Globus pallidus (tissue), 1 donor: ENCODE data around the gene RBP4.
A peak's percentile ranks its signal among the peaks of the same experiment; 100 is the strongest.

ENCODE experiments used
- DNase-seq: peaks from one replicate; pipeline ENCODE4 v3.0.0-alpha.2; 2015; ENCODE audit warnings: low spot score

RBP4 gene

DNA sequence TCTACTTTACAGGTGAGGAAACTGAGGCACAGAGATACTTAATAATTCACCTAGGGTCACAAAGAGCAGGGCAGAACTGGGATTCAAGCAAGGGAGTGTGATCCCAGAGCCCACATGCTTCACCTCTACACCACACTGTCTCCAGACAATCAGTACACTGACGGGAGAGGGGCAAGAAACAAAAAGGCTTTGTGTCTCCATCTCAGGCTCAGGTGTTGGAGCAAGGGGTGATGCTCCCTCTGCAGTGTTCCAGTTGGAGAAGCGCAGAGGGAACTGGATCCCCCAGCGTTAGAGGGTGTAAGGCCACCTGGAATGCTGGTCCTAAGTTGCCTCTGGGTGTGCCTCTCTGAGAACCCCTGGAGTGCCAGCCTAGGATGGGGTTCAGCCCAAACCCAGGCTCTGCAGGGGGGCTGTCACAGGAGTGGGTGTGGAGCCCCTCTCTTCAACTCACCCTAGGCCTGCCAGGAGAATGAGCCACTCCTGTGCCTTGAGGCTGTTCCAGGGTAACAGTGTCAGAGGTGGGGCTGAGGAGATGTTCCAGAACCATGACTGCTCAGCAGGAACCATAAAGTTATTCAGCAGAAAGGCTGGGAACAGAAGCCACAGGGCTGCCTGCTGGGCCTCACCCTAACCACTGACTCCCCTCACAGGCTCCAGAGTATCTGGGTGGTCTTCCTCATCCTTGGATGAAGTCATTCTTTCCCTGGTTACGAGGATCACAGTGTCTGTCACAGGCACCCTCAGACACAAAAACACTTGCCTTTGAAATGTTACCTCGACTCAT, 5.5 kb downstream of the RBP4 start:
- DNase-seq, result no peak

DNA sequence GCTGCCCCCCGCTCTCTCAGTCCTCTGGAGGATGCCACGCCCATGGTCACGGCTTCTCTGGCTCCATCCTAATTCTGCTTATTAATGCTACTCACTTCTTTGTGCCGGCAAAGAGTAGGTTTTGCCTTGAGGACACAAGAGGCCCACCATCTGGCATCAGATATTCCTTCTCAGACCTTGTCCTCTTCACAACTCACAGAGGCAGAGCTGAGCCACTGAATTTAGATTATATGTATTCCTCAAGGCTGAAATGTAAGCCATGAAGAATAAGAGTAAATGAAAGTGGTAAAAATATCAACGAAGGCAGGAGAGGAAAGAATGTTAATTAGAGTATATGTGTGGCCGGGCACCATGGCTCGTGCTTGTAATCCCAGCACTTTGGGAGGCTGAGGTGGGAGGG, 6.5 kb downstream of the RBP4 start:
- no peak for DNase-seq

DNA sequence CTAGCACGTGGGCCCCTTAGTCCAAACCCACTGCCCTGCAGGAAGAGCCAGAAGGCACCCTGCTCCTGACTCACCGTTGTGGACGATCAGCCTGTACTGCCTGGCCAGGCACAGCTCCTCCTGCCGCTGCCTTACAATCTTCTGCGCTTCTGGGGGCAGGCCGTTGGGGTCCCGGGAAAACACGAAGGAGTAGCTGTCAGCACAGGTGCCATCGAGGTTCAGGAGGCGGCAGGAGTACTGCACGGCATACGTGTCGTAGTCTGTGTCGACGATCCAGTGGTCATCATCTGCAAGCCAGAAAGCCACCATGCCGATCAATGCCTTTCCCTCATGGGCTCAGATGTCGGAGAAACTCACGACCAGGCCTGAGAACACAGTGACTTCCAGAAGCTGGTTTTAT, 7.3 kb downstream of the RBP4 start:
- no peak for DNase-seq

DNA sequence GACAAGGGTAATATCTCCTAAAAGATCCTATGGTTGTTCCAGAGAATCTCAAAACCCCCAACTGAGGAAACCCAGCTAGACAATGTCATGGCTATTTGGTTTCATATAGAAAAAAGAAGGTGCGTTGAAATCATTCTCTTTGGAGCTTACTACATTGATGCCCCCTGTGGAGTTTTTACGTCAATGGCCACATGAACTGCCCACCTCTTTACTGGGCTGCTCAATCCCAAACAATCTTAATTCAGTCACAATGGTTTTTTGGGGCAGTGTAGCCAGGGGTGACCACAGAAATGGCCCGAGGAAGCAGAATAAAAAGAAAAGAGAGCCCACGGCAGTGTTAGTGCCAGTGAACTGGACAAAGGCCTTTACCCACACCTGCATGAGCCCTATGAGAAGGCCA, 7.8 kb downstream of the RBP4 start:
- no peak for DNase-seq

DNA sequence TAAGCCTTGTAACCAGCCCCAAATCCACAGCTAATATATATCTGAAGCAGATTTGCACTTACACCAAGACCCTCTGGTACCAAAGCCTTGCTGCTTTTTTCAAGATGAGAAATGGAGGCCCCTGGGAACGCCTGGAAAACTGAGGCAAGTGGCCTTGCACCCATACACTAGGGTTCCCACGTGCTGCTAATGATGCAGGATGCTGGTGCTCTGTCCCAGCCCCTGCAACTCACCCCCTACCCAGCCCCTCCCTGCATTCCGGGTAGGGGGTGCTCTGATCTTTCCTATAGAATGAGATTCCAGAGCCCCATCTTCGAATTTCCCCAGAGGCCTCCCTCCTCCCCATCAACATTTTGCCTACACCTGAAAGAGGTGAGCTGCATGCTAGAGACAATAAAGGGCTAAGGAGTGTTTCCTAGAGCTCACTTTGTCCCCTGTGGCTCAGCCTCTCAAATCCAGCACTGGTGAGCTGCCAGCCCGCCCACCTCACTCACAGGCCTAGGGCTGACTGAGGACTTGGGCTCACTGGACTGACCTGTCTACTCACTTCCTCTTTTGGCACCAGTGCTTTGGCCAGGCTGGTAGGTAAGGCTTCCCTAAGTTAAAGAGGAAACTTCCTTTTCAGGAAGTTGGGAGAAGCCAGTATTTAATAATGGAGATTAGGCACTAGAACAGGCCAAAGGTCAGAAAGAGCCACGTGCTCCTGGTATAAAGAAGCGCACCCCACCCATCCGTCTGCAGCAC, 9.8 kb downstream of the RBP4 start:
- DNase-seq, result no peak

DNA sequence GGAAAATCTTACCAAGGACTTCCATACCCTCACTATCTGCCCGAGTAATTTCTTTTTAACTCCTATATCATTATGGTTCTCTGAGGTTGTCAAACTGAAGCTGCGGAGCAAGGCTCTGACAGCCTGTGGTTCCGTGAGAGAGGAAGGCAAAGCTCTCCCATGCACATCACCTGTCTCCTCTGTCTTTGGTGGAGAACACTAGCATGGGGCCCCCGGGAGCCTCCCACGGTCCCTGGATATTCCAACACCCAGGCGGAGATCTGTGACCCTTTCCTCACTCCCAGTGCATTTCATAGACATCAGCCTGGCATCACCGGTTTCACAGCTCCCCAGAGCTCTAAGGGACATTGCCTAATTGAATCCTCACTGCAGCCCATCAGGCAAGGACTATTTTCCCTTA, 10.4 kb downstream of the RBP4 start:
- DNase-seq, result no peak

DNA sequence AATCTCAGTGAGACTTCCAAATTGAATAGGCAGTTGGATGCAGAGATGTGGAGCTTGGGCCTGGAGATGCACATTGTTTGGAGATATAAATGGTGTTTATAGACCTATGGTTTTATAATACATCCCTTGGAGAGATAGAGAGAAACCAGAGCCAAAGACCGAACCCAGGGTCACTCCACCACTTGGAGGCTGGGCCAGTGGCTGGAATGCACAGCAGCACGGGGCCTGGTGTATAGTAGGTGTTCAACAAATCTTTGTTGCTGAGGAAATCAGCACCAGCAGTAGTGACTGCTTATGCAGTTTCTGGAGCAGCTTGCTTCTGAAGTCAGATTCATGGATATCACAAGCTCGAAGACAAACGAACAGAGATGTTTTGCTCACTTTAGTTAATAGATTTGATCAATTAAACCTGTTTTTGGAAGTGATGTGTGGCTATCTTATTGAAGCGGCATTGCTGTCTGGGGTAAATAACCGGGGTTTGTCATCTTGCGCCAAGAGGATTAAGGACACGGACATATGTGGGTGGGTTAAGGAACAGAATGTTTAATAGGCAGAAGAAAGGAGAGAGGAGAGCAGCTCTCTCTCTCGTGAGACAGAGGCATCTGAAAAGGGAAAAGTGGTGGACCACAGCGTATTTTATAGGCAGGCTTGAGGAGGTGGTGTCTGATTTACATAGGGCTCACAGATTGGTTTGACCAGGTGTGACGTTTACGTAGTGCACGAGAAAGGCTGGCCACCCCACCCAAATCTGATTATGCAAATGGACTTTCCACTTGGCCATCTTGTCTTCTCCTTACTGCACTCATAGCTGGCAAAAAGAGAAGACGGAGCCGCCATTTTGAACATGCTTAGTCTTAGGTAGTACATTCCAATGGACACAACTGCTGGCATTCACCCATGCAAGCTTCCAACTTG, 11.1 kb downstream of the RBP4 start:
- DNase-seq, result no peak

DNA sequence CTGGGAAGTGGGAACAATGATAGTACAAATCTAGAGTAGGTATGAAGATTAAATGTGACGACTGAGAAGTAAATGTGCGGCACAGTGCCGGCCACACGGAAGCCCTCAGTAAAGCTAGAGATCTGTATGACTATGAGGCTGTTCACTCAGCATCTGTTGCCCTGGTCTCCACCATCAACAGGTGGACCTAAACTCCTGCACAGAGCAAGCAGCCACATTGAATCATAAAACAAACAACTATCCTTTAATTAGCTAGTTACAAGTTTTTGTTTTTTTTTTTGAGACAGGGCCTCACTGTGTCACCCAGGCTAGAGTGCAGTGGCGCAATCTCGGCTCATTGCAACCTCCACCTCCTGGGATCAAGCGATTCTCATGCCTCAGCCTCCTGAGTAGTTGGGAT, 16.6 kb downstream of the RBP4 start:
- DNase-seq, result no peak

DNA sequence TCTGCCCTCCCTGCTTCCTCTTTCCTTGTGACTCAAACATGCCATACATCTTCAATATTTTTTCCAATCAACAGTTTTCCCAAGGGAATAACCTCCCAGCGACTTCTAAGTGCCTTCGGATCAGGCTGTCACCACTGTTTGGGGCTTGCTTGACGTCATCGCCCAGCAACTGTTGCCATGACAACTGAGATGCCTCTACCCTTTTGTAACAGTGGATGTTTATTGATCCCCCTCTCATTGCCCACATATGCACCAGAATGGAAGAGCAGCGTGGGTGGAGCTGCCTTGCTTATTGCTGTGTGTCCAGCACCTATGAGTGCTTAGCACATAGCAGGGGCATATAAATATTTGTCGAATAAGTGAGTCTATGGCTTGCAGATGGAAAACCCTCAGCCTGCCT, 20.2 kb downstream of the RBP4 start:
- no peak for DNase-seq

DNA sequence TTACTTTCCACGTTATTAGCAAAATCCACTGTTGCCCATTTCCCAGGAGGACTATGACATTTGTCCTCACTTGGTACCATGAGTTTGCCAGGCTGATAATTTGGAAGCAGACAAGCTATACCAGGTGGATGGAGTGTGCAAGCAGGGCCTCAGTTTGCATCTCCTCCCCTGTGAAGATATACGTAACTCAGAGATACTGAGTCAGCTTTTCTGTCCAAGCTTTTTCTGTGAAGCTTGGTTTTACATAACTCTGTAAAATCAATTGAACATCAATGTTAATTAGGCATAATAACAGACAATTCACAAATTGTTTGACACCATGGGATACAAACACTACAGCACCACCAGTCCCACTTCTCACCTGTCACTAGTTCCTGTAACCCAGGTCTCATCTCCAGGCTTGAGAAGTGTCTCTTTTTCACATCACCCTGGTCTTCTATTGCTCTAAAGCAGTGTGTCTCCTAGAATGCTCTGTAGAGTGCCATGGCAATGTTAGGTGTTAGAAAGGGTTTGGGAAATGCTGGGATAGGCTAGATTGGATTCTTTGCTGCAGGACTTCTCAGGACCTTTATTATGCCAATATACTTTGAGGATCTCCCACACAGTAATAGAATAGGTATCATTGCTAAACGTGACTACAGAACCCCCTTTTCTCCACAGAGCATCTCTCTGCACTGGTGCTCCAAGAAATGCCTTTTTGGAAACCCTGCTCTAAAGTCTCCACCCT, 20.9 kb downstream of the RBP4 start:
- no peak for DNase-seq

DNA sequence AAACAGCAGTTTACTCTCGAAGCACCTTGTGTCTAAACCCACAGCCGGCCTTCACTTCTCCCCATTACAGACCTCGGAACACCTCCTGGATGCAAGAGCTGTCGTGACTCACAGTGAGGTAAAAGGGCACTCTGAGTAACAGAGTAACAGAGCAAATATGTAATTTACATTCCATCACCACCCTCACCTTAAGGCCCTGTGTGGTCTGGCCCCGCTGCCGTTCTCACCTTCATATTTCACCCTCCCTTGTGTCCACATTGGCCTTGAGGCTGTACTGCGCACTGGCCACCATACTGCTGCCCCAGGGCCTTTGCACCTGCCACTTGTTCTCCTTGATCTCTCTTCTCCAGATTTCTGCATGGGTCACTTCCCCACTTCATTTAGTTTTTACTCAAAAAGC, 21.9 kb downstream of the RBP4 start:
- DNase-seq, result no peak

DNA sequence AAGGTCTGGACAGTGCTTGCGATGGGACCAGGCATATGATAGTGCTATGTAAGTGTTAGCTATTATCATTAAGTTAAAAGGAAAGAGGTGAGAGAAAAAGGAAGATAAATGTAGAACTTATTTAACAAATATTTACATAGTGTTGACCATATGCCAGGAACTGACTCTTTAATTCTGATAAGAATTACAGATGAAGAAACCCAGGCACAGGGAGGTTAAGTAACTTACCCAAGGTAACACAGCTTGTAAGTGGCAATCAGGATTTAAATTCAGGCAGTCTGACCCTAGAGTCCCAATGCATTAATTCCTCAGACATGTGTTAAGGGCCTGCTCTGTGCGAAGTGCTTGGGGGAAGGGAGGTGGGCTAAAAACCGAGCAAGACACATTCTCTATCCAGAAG, 23.5 kb downstream of the RBP4 start:
- no peak for DNase-seq

DNA sequence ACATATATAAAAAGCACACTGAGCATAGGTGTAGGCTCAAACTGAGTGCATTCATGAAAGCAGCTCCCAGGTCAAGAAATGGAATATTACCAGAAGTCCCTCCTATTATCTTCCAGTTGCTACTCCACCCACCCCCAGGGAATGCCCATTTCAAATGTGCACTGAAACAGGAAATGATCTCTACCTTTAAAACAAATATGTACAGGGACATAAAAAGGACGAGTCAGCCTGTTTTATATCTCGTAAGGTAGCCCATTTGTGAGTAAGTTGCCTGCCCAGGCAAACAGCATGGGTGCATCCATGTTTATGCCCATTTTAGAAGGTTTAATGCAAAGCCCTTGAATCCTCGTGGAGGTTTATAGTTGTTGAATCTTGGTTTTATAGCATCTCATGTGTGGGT, 24.1 kb downstream of the RBP4 start:
- DNase-seq, result no peak

DNA sequence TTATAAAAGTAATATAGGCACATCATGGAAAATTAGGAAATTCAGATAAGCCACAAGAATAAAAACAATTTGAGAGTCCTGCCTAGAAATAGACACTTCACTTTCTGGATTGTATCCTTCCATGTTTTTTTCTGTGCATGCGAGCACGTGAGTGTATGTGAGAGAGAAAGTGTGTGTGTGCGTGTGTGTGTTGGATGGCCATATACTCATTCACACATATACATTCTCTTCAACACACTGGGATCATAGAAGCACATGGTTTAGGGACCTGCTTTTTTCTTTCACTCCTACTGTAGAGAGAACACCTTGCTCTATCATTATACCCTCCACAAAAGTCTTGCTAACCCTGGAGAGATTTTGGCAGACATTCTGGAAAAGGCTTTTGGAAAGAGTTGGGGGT, 27.1 kb downstream of the RBP4 start:
- DNase-seq, result no peak

DNA sequence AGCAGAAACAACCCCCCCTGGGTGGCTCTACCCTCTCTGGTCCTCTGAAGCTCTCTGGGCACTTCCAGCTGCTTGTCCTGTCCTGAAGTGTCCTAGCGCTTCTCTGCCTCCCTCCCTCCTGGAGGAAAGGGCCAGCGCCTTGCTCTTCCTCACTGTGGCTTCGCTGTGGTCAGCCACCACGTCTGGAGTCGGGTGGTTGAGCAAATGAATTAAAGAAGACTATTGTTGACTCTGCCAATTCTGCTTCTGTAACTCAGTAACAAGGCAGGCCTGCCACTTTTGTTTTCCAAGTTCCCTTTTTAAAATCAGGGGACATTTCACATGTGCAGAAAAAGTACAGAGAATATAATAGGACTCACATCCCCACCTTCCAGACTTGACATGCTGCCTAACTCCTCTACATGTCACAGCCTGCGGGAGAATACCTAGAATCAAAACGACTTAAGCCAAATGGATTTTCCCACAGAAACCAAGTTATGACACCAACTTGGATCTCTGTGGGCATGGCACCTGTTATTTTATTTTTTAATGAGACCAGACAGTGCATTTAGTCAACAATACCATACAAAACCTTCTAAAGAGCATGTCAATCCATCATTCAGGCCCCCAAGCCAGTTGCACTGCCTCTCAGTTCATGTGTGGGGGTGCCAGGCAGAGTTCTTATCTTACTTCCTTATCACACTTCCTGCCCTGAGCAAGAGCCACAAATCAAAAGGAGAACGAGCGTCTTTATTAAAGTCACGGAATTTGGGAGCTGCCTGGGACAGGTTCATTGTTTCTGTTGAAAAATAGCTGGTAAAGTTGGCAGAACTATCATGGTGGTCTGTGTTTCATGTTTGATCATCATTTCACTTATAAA, 27.8 kb downstream of the RBP4 start:
- DNase-seq, result peak; percentile 51

DNA sequence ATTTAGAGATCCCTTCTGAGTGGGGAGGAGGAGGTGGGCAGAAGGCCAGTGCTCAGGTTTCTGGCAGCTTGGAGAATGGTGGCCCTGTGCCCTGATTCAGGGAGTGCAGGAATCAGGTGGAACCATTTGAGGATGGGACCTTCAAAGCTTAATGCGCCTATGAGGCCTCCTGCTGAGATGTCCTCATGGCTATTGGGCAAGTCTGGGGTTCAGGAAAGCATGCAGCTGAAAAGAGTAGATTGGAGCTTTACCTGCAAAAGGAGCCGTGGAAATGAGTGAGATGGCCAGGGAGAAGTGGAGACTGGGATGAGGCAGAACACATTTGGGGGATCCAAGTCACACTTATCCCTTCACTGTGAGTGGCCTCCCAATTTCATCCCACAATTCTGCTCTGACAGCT, 28.4 kb downstream of the RBP4 start:
- no peak for DNase-seq

DNA sequence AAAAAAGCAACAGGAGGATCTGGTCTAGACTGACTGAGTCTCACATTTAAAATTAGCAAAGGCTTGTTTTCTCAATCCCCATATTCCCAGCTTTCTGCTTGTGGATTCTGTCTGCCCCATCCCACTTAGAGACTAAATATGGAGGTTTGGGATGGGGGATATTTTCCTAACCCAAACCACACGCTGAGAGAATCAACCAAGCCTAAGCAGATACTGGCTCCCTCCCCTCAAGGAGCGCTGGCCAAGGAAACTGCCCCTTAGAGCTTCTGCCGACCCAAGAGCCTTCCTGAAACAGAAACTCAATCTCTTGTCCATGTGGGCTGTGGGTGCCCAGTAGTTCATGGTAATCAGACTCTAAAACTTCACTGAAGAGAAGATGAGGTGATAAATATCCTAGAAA, 30.7 kb downstream of the RBP4 start:
- DNase-seq, result no peak

DNA sequence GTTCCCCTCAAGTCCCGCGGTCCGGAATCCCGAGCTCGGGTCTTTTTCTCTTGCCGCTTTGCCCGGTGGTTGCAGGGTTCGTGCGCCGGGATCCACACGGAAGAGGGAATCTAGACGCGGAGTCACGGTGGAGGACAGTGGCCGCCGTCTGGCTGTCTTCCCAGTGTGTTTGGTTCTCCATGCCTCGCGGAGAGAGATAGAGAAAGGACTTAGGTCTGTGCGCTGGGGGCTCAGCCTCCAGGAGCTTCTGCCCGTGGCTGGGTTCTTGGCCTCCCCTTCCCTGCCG, 33.0 kb downstream of the RBP4 start:
- no peak for DNase-seq

DNA sequence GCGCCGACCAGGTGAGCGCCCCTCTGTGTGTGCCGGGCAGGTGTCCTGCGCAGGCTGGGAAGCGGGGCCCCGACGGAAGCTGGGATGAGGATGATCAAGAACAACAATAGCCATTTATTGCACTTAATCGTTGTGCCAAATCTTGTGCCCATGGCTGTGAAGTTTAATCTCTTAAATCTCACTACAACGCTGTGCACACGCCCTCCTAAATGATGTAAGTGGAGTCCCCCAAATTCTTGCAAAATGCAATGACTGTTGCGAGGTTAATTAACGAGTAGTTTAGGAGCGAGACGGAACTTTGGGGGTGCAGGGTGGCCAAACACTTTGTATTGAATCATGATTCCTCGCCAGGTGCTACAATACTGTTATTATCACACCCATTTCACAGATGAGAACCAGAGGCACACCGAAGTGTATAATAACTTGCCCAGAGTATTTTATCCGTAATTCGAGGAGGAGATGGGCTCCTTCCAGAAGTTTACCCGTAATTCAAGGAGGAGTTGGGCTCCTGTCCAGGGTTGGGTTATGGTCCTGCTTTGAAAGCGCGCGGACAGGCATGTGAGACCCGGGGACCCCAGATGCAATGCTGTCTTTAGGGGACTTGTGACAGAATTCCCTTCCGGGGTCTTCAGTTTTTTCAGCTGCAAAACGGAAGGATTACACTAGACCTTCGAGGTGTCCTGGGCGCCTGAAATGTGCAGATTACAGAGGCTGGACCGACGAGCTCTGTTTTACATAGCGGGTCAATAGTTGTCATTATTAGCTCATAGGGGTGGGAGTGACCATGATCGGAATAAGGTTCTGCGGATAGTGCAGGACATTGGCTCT, 33.5 kb downstream of the RBP4 start:
- DNase-seq, result no peak
